ENCODE data around the gene ARHGEF26. TPM values are rescaled to one million over a fixed set of nuclear protein-coding genes. Genes with fewer than 3 reads are reported as not detected.

Gene ARHGEF26
- total and polyA plus RNA-seq, 4 donors: 12.3 to 45.5 (median 28.5) TPM

GRCh38 chr3:154121701-154122551, 736 bp downstream of the ARHGEF26 start:
- Histone ChIP-seq H3K27me3 (ENCODE audit: control insufficient read depth in 3 of 3, insufficient read depth in 3 of 3, low read length in 2 of 3) (peaks cover 0 to 3% (median 0%) of the 10 kb centered on the region in 3 donors), H3K4me3 (peak overlapping the region; percentile 84), H3K9me3 (ENCODE audit: control insufficient read depth in 4 of 4, insufficient read depth in 3 of 4, low read length in 3 of 4) (no peaks in the 10 kb centered on the region), H3K36me3 (ENCODE audit: control insufficient read depth in 4 of 4, insufficient read depth in 4 of 4, low read length in 4 of 4) (peaks cover 0 to 4% (median 1%) of the 10 kb centered on the region in 4 donors), H3K9ac (ENCODE audit: insufficient read depth in 1 of 2, low read length in 2 of 2) (peak overlapping the region; percentile 56 to 96), H3K27ac (ENCODE audit: low read depth in 1 of 2, low read length in 1 of 2) (peak overlapping the region in 1 of 2 donors; percentile 81), H3K4me1 (ENCODE audit: control insufficient read depth in 5 of 5, insufficient read depth in 5 of 5, low read length in 5 of 5) (peaks cover 0 to 41% (median 6%) of the 10 kb centered on the region in 5 donors)
- peak; percentile 35 for ATAC-seq (ENCODE audit: insufficient read depth, low FRiP score)
- TF ChIP-seq, protein P1, sequence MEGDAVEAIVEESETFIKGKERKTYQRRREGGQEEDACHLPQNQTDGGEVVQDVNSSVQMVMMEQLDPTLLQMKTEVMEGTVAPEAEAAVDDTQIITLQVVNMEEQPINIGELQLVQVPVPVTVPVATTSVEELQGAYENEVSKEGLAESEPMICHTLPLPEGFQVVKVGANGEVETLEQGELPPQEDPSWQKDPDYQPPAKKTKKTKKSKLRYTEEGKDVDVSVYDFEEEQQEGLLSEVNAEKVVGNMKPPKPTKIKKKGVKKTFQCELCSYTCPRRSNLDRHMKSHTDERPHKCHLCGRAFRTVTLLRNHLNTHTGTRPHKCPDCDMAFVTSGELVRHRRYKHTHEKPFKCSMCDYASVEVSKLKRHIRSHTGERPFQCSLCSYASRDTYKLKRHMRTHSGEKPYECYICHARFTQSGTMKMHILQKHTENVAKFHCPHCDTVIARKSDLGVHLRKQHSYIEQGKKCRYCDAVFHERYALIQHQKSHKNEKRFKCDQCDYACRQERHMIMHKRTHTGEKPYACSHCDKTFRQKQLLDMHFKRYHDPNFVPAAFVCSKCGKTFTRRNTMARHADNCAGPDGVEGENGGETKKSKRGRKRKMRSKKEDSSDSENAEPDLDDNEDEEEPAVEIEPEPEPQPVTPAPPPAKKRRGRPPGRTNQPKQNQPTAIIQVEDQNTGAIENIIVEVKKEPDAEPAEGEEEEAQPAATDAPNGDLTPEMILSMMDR (IDR thresholded peaks at IDR 0.05; ENCODE audit: control extremely low read depth, extremely low read depth): no peak
- 1% methylated on average over 76 of the region's 76 CpGs for WGBS, 2 donors
- peak; percentile 69 to 79 (median 71) for DNase-seq

- DNase-seq (peak in 1 of 3 donors; percentile 37), ATAC-seq (ENCODE audit: insufficient read depth, low FRiP score) (no peak)
- 4 to 7% methylated on average over 18 of the region's 18 CpGs for WGBS, 2 donors
- Histone ChIP-seq H3K4me1 (ENCODE audit: control insufficient read depth in 5 of 5, insufficient read depth in 5 of 5, low read length in 5 of 5) (peaks cover 0 to 41% (median 6%) of the 10 kb centered on the region in 5 donors), H3K9ac (ENCODE audit: insufficient read depth in 1 of 2, low read length in 2 of 2) (peak overlapping the region; percentile 56 to 96), H3K36me3 (ENCODE audit: control insufficient read depth in 4 of 4, insufficient read depth in 4 of 4, low read length in 4 of 4) (peaks cover 0 to 4% (median 1%) of the 10 kb centered on the region in 4 donors), H3K27me3 (ENCODE audit: control insufficient read depth in 3 of 3, insufficient read depth in 3 of 3, low read length in 2 of 3) (peaks cover 0 to 3% (median 0%) of the 10 kb centered on the region in 3 donors), H3K4me3 (peak overlapping the region; percentile 84), H3K27ac (ENCODE audit: low read depth in 1 of 2, low read length in 1 of 2) (peak overlapping the region in 1 of 2 donors; percentile 81), H3K9me3 (ENCODE audit: control insufficient read depth in 4 of 4, insufficient read depth in 3 of 4, low read length in 3 of 4) (no peaks in the 10 kb centered on the region)
- TF ChIP-seq, protein P1 (IDR thresholded peaks at IDR 0.05; ENCODE audit: control extremely low read depth, extremely low read depth): no peak
Measured at GRCh38 chr3:154122552-154122911, 1.3 kb downstream of the ARHGEF26 start.

- Histone ChIP-seq H3K27me3 (ENCODE audit: control insufficient read depth in 3 of 3, insufficient read depth in 3 of 3, low read length in 2 of 3) (peaks cover 0 to 3% (median 0%) of the 10 kb centered on the region in 3 donors), H3K9ac (ENCODE audit: insufficient read depth in 1 of 2, low read length in 2 of 2) (peak overlapping the region; percentile 56 to 96), H3K36me3 (ENCODE audit: control insufficient read depth in 4 of 4, insufficient read depth in 4 of 4, low read length in 4 of 4) (peaks cover 0 to 9% (median 3%) of the 10 kb centered on the region in 4 donors), H3K4me1 (ENCODE audit: control insufficient read depth in 5 of 5, insufficient read depth in 5 of 5, low read length in 5 of 5) (peaks cover 0 to 41% (median 10%) of the 10 kb centered on the region in 5 donors), H3K27ac (ENCODE audit: low read depth in 1 of 2, low read length in 1 of 2) (peak overlapping the region in 1 of 2 donors; percentile 81), H3K4me3 (peak overlapping the region; percentile 84), H3K9me3 (ENCODE audit: control insufficient read depth in 4 of 4, insufficient read depth in 3 of 4, low read length in 3 of 4) (no peaks in the 10 kb centered on the region)
- ATAC-seq (ENCODE audit: insufficient read depth, low FRiP score): no peak
- 13 to 21% methylated on average over 12 of the region's 12 CpGs for WGBS, 2 donors
- TF ChIP-seq, protein P1 (IDR thresholded peaks at IDR 0.05; ENCODE audit: control extremely low read depth, extremely low read depth): no peak
- DNase-seq: peak; percentile 29 to 73 (median 71)
Measured at GRCh38 chr3:154122912-154123559, 1.8 kb downstream of the ARHGEF26 start.
